HepG2 (cell line): ENCODE data around the gene KRTAP2-3. TPM values are rescaled to one million over a fixed set of nuclear protein-coding genes. Genes with fewer than 3 reads are reported as not detected.

Source experiments
- ATAC-seq: fragments of 200-7000 bp; cut with Tn5 transposase; 3 replicates; pipeline ENCODE4 v1.9.1; 2020; ENCODE audit warnings: mild to moderate bottlenecking, moderate library complexity
- BruUV-seq: library from RNA; stranded (reverse); fragments of 400-500 nt; replicated peaks from 2 replicates; lab custom pipeline; 2021; lab: Mats Ljungman, UMichigan
- CTCF ChIA-PET: fragments of 300-600 bp; formaldehyde crosslinking; extraction: SDS; loops from one replicate; lab custom pipeline; 2021; ENCODE audit warnings: low total read pairs, inconsistent platforms, low intra/inter-chr PET ratio; lab: Yijun Ruan, JAX
- POLR2A ChIA-PET: fragments of 350-600 bp; sonication (Branson Sonifier 250); formaldehyde crosslinking; loops from one replicate; lab custom pipeline; 2020; ENCODE audit warnings: antibody characterized with exemption, inconsistent platforms; lab: Yijun Ruan, JAX
- DNase-seq: peaks from one replicate; pipeline ENCODE4 v3.0.0-alpha.2; 2015; ENCODE audit warnings: low spot score
- FAIRE-seq: peaks from 3 replicates; lab custom pipeline; 2011; peaks lifted over from hg19 to GRCh38; lab: Jason Lieb, UNC
- H2AFZ ChIP-seq: one replicate; pipeline ENCODE4 v1.6.1; 2011; ENCODE audit warnings: low read length, inconsistent platforms
- H3K27ac ChIP-seq: fragments of 300-600 bp; 3 replicates; pipeline ENCODE4 v1.8.0; 2011; ENCODE audit warnings: mixed run types, mild to moderate bottlenecking, mixed read lengths, low read length, inconsistent platforms; ENCODE audit not compliant: insufficient read depth; ENCODE audit errors: extremely low read length
- H3K27me3 ChIP-seq, 2 experiments: fragments of 200-600 bp in 1 of 2; 2 replicates in 1 of 2; 3 replicates in 1 of 2; pipeline versions ENCODE4 v1.6.0 to v1.8.0; 2011; ENCODE audit warnings: low read length in 2 of 2, mild to moderate bottlenecking in 2 of 2, moderate library complexity in 2 of 2, inconsistent platforms in 1 of 2; ENCODE audit not compliant: insufficient read depth in 2 of 2, control insufficient read depth in 1 of 2
- H3K36me3 ChIP-seq, 2 experiments: fragments of 200-600 bp in 1 of 2; replicated peaks in 1 of 2; 2 replicates in 1 of 2; 3 replicates in 1 of 2; pipeline versions ENCODE4 v1.5.1 to v1.8.0; 2011; ENCODE audit warnings: low read length in 2 of 2, inconsistent platforms in 1 of 2; ENCODE audit not compliant: insufficient read depth in 2 of 2, control insufficient read depth in 1 of 2
- H3K4me1 ChIP-seq: 2 replicates; pipeline ENCODE4 v1.5.1; 2012; ENCODE audit warnings: low read length, inconsistent platforms; ENCODE audit not compliant: insufficient read depth
- H3K4me2 ChIP-seq: 2 replicates; pipeline ENCODE4 v1.6.0; 2011; ENCODE audit warnings: low read depth, low read length, inconsistent platforms
- H3K4me3 ChIP-seq, 3 experiments: fragments of 200-600 bp in 1 of 3; sonication (generic), shearing (Covaris generic) in 1 of 3; replicated peaks in 1 of 3; 2 replicates each; pipeline ENCODE4 v1.5.1; 2011 to 2016; ENCODE audit warnings: low read length in 3 of 3, inconsistent platforms in 2 of 3, low read depth in 2 of 3, mild to moderate bottlenecking in 2 of 3, control low read depth in 1 of 3, mixed read lengths in 1 of 3; ENCODE audit not compliant: insufficient read depth in 1 of 3
- H3K79me2 ChIP-seq: one replicate; pipeline ENCODE4 v1.6.1; 2011; ENCODE audit warnings: low read length, inconsistent platforms; ENCODE audit not compliant: insufficient read depth
- H3K9ac ChIP-seq: 2 replicates; pipeline ENCODE4 v1.6.0; 2011; ENCODE audit warnings: mild to moderate bottlenecking, low read depth, low read length, inconsistent platforms; ENCODE audit not compliant: insufficient read depth
- H3K9me3 ChIP-seq: 2 replicates; pipeline ENCODE4 v1.5.1; 2012; ENCODE audit warnings: mild to moderate bottlenecking, low read length
- H4K20me1 ChIP-seq: 2 replicates; pipeline ENCODE4 v1.6.0; 2011; ENCODE audit warnings: inconsistent platforms, mild to moderate bottlenecking, low read length, moderate library complexity; ENCODE audit not compliant: insufficient read depth
- ATF7 ChIP-seq, 2 experiments: fragments of 450-650 bp in 1 of 2; sonication (generic) in 1 of 2; formaldehyde crosslinking in 1 of 2; IDR thresholded peaks; 2 replicates each; pipeline versions ENCODE4 v1.4.0 to v1.6.1; 2016 to 2020; ENCODE audit warnings: antibody characterized with exemption in 1 of 2, mild to moderate bottlenecking in 1 of 2, missing genetic modification reagents in 1 of 2
- ATM ChIP-seq: fragments of 450-650 bp; IDR thresholded peaks from 2 replicates; pipeline ENCODE4 v1.7.1; 2017; ENCODE audit warnings: mild to moderate bottlenecking, borderline replicate concordance
- GATAD2A ChIP-seq: IDR thresholded peaks from 2 replicates; pipeline ENCODE4 v1.6.1; 2016
- KDM5A ChIP-seq: fragments of 200-600 bp; sonication (generic); IDR thresholded peaks from 2 replicates; pipeline ENCODE4 v1.7.0; 2018; ENCODE audit warnings: antibody characterized with exemption, mild to moderate bottlenecking, low read length, borderline replicate concordance
- NR1H2 ChIP-seq: sonication (generic); formaldehyde crosslinking; IDR thresholded peaks from 2 replicates; pipeline ENCODE4 v1.8.1; 2022; ENCODE audit warnings: low read depth, missing genetic modification reagents, borderline replicate concordance
- RCOR2 ChIP-seq: IDR thresholded peaks from 2 replicates; pipeline ENCODE4 v1.6.1; 2016; ENCODE audit warnings: missing biosample characterization, missing genetic modification reagents
- SRF ChIP-seq: IDR thresholded peaks from 2 replicates; pipeline ENCODE4 v1.6.1; 2011; ENCODE audit warnings: mild to moderate bottlenecking, low read depth, low read length, moderate library complexity
- SRSF9 ChIP-seq: fragments of 200-400 bp; formaldehyde crosslinking; IDR thresholded peaks from 2 replicates; pipeline ENCODE4 v1.6.1; 2018; ENCODE audit warnings: borderline replicate concordance, mild to moderate bottlenecking, low read depth, low read length; ENCODE audit not compliant: insufficient read depth, poor library complexity, severe bottlenecking
- ZBTB44 ChIP-seq: sonication (generic); formaldehyde crosslinking; IDR thresholded peaks from 2 replicates; pipeline ENCODE4 v1.4.0; 2020; ENCODE audit warnings: missing genetic modification reagents
- ZFP82 ChIP-seq: sonication (generic); formaldehyde crosslinking; IDR thresholded peaks from 2 replicates; pipeline ENCODE4 v1.5.1; 2020; ENCODE audit warnings: mild to moderate bottlenecking, missing genetic modification reagents, borderline replicate concordance
- ZFX ChIP-seq: sonication (generic); formaldehyde crosslinking; IDR thresholded peaks from 2 replicates; pipeline ENCODE4 v1.4.0; 2020; ENCODE audit warnings: mild to moderate bottlenecking, low read depth, missing genetic modification reagents, moderate library complexity
- ZNF543 ChIP-seq: sonication (generic); formaldehyde crosslinking; IDR thresholded peaks from 2 replicates; pipeline ENCODE4 v1.4.0; 2020; ENCODE audit warnings: mild to moderate bottlenecking, missing genetic modification reagents
- ZNF616 ChIP-seq: sonication (generic); formaldehyde crosslinking; IDR thresholded peaks from 2 replicates; pipeline ENCODE4 v1.5.0; 2020; ENCODE audit warnings: low read depth, mild to moderate bottlenecking, missing genetic modification reagents
- whole genome bisulfite sequencing: methylation state at CpG from one replicate; pipeline ENCODE4 v1.1.6; 2017; ENCODE audit warnings: low lambda C conversion rate; 5-methylcytosine and 5-hydroxymethylcytosine counted together
- in situ Hi-C: cut with HindIII; loops from 2 replicates; pipeline ENCODE4 v1.10.0; 2017; ENCODE audit warnings: low pct_unique_long_range_greater_than_20kb; ENCODE audit not compliant: extremely low pct_ligation_motif_present
- intact Hi-C: fragments of 100-400 bp; cut with micrococcal nuclease; formaldehyde crosslinking; loops from one replicate; pipeline ENCODE4 v1.10.0; 2022; ENCODE audit not compliant: unreplicated experiment
- polyA plus RNA-seq, 8 experiments: library from polyadenylated mRNA; depleted of rRNA in 3 of 8; stranded (reverse) in 7 of 8; unstranded in 1 of 8; fragments of >200 nt; fragmentation: Illumina TruSeq in 4 of 8; extraction: Trizol in 4 of 8; gene quantifications; 2 replicates each; pipeline versions ENCODE4 v1.2.1 to v1.2.3, GENCODE V29; 2011 to 2016; ENCODE audit warnings: low read depth in 4 of 8, missing spikeins in 1 of 8, mixed read lengths in 1 of 8; ENCODE audit not compliant: insufficient read depth in 1 of 8
- total RNA-seq, 5 experiments: library from RNA; depleted of rRNA; stranded (reverse); fragments of >200 nt; fragmentation: Illumina TruSeq; extraction: Trizol; gene quantifications; 2 replicates each; pipeline ENCODE4 v1.2.3, GENCODE V29; 2016; ENCODE audit warnings: low read depth in 1 of 5

Gene KRTAP2-3
- total and polyA plus RNA-seq, 2 of the 13 experiments (the other 11 are each of a cell fraction or from before 2014, with no cell fraction given): 0.25 TPM; not detected in 1

DNA sequence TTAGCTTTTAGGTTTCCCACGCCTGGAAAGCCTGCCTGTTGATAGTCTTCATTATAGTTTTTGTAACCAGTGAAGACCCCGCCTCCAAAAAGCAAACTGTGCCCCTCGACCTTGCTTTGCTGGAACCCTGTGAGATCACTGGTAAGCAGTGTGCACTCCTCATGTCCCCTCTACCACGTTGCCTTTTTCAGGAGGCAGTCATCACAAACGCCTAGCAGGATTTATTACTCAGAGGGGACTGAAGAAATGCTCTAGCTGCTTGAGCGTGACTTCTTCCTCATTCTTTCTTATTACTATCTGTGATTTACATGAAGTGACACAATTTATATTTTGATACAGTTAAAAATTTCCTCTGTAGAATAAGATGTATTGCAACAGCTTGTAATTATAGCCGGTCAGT, 44.5 kb downstream of the KRTAP2-3 start:
- BruUV-seq: no TSS peak
- DNase-seq (no peak), FAIRE-seq (no peak), ATAC-seq (no peak)
- in situ Hi-C loops (no loop called here), intact Hi-C loops (no loop called here)
- POLR2A ChIA-PET: interaction anchor here (1.3 kb wide), 1 partner anchor 58 kb away, joined by 3 read pairs; no protein-coding TSS in a partner anchor
- peaks cover 53% of the 10 kb centered on the region for H3K4me1 ChIP-seq
- H2AFZ ChIP-seq: no peak overlapping the region
- WGBS: 84% methylated on average over 7 of the region's 7 CpGs
- CTCF ChIA-PET: no interaction called here
- H3K36me3 ChIP-seq: no peaks in the 10 kb centered on the region
- no peaks in the 10 kb centered on the region for H3K9me3 ChIP-seq
- no peak overlapping the region for H3K4me3 ChIP-seq
- no peaks in the 10 kb centered on the region for H3K27me3 ChIP-seq
- no peaks in the 10 kb centered on the region for H3K79me2 ChIP-seq
- H3K4me2 ChIP-seq: no peak overlapping the region
- H4K20me1 ChIP-seq: no peaks in the 10 kb centered on the region
- TF ChIP-seq ZBTB44 (CRISPR knock-in tag) (no peak), ZFX (CRISPR knock-in tag) (no peak), SRF (no peak), ZFP82 (CRISPR knock-in tag) (no peak), KDM5A (no peak), ATM (no peak), ATF7 (IDR thresholded peaks at IDR 0.05) (no peak), ATF7 (CRISPR knock-in tag; IDR thresholded peaks at IDR 0.05) (no peak), ZNF616 (CRISPR knock-in tag) (no peak), ZNF543 (no peak), GATAD2A (no peak), SRSF9 (no peak), RCOR2 (no peak), NR1H2 (no peak)
- H3K9ac ChIP-seq: no peak overlapping the region
- H3K27ac ChIP-seq: no peak overlapping the region
